Activated T-helper 1 cell treated with anti-CD3 and anti-CD28 coated beads, Interleukin-2, amount 50 U/mL, for 16 hours (primary cell): ENCODE measurements around the gene MED1.
"Not testable (repeated sequence)": the region's sequence is repeated elsewhere in the genome, so short reads cannot be mapped to it uniquely, and the experiment has no call there.

Source experiments
- DNase-seq, 2 donors: peaks; one replicate each; pipeline ENCODE4 v3.0.0-alpha.2; 2020; ENCODE audit warnings: low read depth in 1 of 2, low spot score in 1 of 2

The MED1 gene

GRCh38 chr17:39416141-39416540, 34.9 kb downstream of the MED1 start:
- DNase-seq = no peak

- DNase-seq = no peak
These were observed 40.8 kb downstream of the MED1 start for GRCh38 chr17:39410279-39410678.

- DNase-seq = no peak
These were observed 42.7 kb downstream of the MED1 start for GRCh38 chr17:39408360-39408759.

GRCh38 chr17:39406951-39407350, 44.1 kb downstream of the MED1 start:
- no peak for DNase-seq

GRCh38 chr17:39405436-39405835, 45.6 kb downstream of the MED1 start:
- DNase-seq = no peak

- DNase-seq = no peak
These were observed 46.3 kb downstream of the MED1 start for GRCh38 chr17:39404542-39405378.

GRCh38 chr17:39402890-39403605, 48.0 kb downstream of the MED1 start:
- DNase-seq = no peak

- DNase-seq = peak; percentile 72 to 79
These were observed 48.7 kb downstream of the MED1 start for GRCh38 chr17:39402244-39402889.

GRCh38 chr17:39401412-39402243, 49.4 kb downstream of the MED1 start, which contains the start of gene FBXL20:
Gene FBXL20 (minus strand): TSS chr17:39401626. CDS start chr17:39401402, 224 bp downstream.
- peak; percentile 88 to 89 for DNase-seq

GRCh38 chr17:39400547-39401411, 50.3 kb downstream of the MED1 start:
- DNase-seq = no peak

- DNase-seq = no peak
These were observed 51.3 kb downstream of the MED1 start for GRCh38 chr17:39399791-39400190.

GRCh38 chr17:39393736-39394135, 57.3 kb downstream of the MED1 start:
- no peak for DNase-seq

- no peak for DNase-seq
These were observed 59.6 kb downstream of the MED1 start for GRCh38 chr17:39391448-39391847.

GRCh38 chr17:39385040-39385439, 66.0 kb downstream of the MED1 start:
- DNase-seq = no peak

- no peak for DNase-seq
These were observed 70.9 kb downstream of the MED1 start for GRCh38 chr17:39380144-39380543.

GRCh38 chr17:39376434-39376833, 74.6 kb downstream of the MED1 start:
- no peak for DNase-seq

GRCh38 chr17:39367805-39368204, 83.3 kb downstream of the MED1 start:
- DNase-seq = not testable (repeated sequence)

- DNase-seq = no peak
These were observed 85.2 kb downstream of the MED1 start for GRCh38 chr17:39365872-39366271.

- DNase-seq = no peak
These were observed 85.8 kb downstream of the MED1 start for GRCh38 chr17:39365242-39365641.
